ENCODE measurements around the gene FERMT1.

The FERMT1 gene

GRCh38 chr20:6070829-6071695 lies 51.8 kb downstream of the FERMT1 start:
- DNase-seq (ENCODE audit: low read depth, low spot score) = no peak
- in situ Hi-C loops (cut with HindIII; ENCODE audit: low sequenced_read_pairs) = no loop called here
- H3K4me3 ChIP-seq (ENCODE audit: low read depth, low read length) = no peak overlapping the region
- no peak for TF ChIP-seq CTCF (IDR thresholded peaks at IDR 0.05; ENCODE audit: low read depth, low read length)

- no peak overlapping the region for H3K4me3 ChIP-seq (ENCODE audit: low read depth, low read length)
- no peak for TF ChIP-seq CTCF (IDR thresholded peaks at IDR 0.05; ENCODE audit: low read depth, low read length)
- in situ Hi-C loops (cut with HindIII; ENCODE audit: low sequenced_read_pairs) = no loop called here
- DNase-seq (ENCODE audit: low read depth, low spot score) = no peak
Observed at GRCh38 chr20:6069669-6070068, 53.2 kb downstream of the FERMT1 start.

- in situ Hi-C loops (cut with HindIII; ENCODE audit: low sequenced_read_pairs) = no loop called here
- H3K4me3 ChIP-seq (ENCODE audit: low read depth, low read length) = no peak overlapping the region
- no peak for DNase-seq (ENCODE audit: low read depth, low spot score)
- TF ChIP-seq CTCF (IDR thresholded peaks at IDR 0.05; ENCODE audit: low read depth, low read length) = no peak
Observed at GRCh38 chr20:6067763-6068318, 55.0 kb downstream of the FERMT1 start.

GRCh38 chr20:6066582-6066981 lies 56.2 kb downstream of the FERMT1 start:
- H3K4me3 ChIP-seq (ENCODE audit: low read depth, low read length) = no peak overlapping the region
- no peak for TF ChIP-seq CTCF (IDR thresholded peaks at IDR 0.05; ENCODE audit: low read depth, low read length)
- in situ Hi-C loops (cut with HindIII; ENCODE audit: low sequenced_read_pairs) = no loop called here
- no peak for DNase-seq (ENCODE audit: low read depth, low spot score)

GRCh38 chr20:6061544-6061943 lies 61.3 kb downstream of the FERMT1 start:
- in situ Hi-C loops (cut with HindIII; ENCODE audit: low sequenced_read_pairs) = no loop called here
- no peak for DNase-seq (ENCODE audit: low read depth, low spot score)
- H3K4me3 ChIP-seq (ENCODE audit: low read depth, low read length) = no peak overlapping the region
- TF ChIP-seq CTCF (IDR thresholded peaks at IDR 0.05; ENCODE audit: low read depth, low read length) = no peak

- in situ Hi-C loops (cut with HindIII; ENCODE audit: low sequenced_read_pairs) = no loop called here
- no peak for TF ChIP-seq CTCF (IDR thresholded peaks at IDR 0.05; ENCODE audit: low read depth, low read length)
- no peak for DNase-seq (ENCODE audit: low read depth, low spot score)
- no peak overlapping the region for H3K4me3 ChIP-seq (ENCODE audit: low read depth, low read length)
Observed at GRCh38 chr20:6060213-6060612, 62.6 kb downstream of the FERMT1 start.

All from astrocyte of the spinal cord (primary cell).